NCI-H774 (cell line): ENCODE data around the gene TFDP2.
"Not testable (repeated sequence)": the region's sequence is repeated elsewhere in the genome, so short reads cannot be mapped to it uniquely, and the experiment has no call there.

ENCODE experiments used
- DNase-seq: peaks from one replicate; lab custom pipeline; 2025; lab: John Stamatoyannopoulos, UW

TFDP2 gene

GRCh38 chr3:142019794-142020320 lies 129.5 kb downstream of the TFDP2 start:
- DNase-seq: no peak

DNA sequence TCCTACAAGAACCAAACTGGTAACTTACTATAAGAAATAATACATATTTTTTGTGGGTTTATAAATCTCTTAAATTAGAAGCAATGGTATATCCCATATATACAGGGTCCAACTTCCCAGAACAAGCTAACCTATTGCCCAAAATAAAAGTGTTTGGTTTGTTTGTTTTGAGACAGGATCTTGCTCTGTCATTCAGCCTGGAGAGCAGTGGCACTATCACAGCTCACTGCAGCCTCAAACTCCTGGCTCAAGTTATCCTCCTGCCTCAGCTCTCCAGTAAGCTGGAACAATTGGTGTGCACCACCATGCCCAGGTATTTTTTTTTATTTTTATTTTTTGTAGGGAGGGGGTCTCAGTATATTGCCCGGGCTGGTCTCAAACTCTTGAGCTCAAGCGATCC lies 135.4 kb downstream of the TFDP2 start:
- no peak for DNase-seq

GRCh38 chr3:142013326-142013980 lies 135.9 kb downstream of the TFDP2 start:
- no peak for DNase-seq

GRCh38 chr3:142009029-142009428 lies 140.3 kb downstream of the TFDP2 start:
- no peak for DNase-seq

DNA sequence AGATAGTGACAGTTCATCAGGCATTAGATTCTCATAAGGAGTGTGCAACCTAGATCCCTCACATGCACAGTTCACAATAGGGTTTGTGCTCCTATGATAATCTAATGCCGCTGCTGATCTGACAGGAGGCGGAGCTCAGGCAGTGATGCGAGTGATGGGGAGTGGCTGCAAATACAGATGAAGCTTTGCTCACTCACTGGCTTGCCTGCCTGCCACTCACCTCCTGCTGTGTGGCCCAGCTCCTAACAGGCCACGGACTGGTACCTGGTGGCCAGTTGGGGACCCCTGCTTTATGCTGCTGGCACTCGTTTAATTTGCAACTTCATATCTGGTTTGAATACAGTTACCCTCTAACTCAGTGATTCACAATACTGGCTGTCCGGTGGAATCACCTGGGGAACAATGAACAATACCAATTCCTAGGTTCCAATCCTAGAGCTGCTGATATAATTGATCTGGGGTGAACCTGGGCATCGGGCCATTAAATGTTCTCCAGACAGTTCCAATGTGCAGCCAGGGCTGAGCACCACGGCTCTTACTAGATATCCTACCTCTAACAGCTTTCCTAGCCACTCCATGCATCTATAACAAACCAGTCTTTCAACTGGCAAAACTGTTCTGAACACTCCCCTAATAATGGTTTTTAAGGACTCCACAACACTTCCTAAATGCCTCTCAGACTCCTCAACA lies 141.5 kb downstream of the TFDP2 start:
- DNase-seq: no peak

GRCh38 chr3:142004957-142005356 lies 144.4 kb downstream of the TFDP2 start:
- not testable (repeated sequence) for DNase-seq

DNA sequence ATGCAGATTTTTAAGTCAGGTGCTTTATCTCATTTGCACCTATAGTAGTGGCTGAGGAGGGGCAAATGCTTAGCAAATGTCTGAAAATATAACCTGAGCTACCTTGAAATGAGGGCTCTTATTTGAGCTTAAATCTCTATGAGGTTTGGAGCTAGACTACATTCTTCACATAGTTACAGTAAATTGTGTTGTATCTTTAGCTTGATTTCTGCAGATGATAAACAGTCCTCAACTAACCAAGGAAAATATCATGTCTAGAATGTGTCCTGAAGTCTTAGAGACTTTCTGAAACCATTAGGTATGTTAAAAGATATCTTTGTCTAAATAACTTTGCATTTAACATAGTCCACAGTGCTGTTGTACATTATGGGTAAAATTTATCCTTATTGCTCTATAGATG lies 145.3 kb downstream of the TFDP2 start:
- DNase-seq: no peak

DNA sequence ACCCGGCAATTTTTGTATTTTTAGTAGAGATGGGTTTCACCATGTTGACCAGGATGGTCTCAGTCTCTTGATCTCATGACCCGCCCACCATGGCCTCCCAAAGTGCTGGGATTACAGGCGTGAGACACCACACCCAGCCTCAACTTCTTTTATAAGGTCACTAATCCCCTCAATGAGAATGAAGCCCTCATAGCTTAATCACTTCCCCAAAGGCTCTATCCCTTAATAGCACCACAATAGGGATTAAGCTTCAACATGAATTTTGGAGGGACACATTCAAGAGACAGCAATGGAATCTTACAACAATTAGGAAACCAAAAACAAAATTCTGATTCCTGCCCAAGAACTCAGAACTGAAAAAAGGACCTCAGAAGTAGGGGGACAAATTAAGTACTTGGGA lies 146.1 kb downstream of the TFDP2 start:
- no peak for DNase-seq

GRCh38 chr3:142000325-142000870 lies 148.9 kb downstream of the TFDP2 start:
- DNase-seq: no peak

DNA sequence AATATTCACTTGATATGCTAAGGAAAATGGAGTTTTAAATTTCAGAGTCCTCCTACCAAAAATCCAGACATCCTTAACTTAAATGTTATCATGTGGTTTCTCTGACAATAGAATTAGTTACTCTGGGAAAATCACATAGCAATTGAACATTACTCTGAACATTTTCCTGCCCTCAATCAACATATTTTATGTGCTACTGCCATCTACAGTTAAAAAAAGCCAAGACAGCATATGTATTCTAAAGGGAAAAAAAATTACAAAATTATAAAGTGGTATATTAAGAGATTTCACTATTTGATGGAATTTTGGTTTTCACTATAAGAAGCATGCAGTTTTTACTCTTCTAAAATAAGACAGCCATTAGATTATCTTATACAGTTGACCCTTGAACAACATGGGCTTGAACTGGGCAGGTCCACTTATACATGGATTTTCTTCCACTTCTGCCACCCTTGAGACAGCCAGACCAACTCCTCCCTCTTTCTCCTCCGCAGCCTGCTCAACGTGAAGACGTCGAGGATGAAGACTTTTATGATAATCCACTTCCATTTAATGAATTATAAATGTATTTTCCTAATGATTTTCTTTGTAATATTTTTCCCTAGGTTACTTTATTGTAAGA lies 150.6 kb downstream of the TFDP2 start:
- peak; percentile 2 for DNase-seq

DNA sequence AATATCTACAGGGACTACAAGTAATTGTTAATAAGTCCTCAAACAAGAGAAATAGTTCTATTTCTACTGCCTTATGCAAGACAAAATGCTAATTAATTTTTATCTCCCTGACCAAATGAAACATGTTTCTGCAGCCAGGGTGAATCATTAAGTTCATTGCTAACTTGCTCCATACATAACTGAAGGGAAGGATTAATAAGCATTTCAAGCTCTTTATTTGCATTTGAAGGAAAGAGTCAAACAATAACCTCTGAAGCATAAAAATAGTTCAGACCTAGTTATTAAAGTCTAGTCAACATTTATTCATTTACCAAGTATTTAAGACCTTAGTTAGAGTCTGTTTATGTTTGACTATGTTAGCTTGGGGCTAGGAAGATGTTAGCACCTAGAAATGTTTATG lies 152.9 kb downstream of the TFDP2 start:
- DNase-seq: no peak

GRCh38 chr3:141994856-141995255 lies 154.5 kb downstream of the TFDP2 start:
- DNase-seq: no peak

- DNase-seq: no peak
These were observed 156.8 kb downstream of the TFDP2 start for GRCh38 chr3:141992512-141992911.

DNA sequence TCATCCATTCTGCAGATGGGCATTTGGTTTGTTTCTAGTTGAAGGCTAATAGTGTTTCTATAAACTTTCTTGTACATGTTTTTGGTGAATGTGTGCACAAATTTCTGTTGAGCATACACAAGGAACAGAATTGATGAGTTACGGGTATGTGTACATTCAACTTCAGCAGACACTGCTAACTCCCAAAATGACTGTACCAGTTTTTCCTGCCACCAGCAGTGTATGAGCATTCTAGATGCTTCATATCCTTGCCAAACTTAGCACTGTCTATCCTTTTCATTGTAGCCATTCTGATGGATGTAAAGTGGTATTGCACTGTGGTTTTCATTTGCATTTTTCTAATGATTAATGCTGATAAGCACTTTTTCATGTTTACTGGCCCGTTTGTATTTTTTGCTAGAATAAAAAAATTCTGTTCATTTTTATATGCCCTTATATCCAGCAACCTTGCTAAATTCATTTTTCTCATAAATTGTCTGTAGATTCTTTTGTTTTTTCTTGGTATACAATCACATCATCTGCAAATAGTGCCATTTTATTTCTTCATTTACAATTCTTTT lies 162.7 kb downstream of the TFDP2 start:
- no peak for DNase-seq

GRCh38 chr3:141981084-141981483 lies 168.3 kb downstream of the TFDP2 start:
- no peak for DNase-seq

GRCh38 chr3:141979050-141979671 lies 170.2 kb downstream of the TFDP2 start:
- DNase-seq: no peak

DNA sequence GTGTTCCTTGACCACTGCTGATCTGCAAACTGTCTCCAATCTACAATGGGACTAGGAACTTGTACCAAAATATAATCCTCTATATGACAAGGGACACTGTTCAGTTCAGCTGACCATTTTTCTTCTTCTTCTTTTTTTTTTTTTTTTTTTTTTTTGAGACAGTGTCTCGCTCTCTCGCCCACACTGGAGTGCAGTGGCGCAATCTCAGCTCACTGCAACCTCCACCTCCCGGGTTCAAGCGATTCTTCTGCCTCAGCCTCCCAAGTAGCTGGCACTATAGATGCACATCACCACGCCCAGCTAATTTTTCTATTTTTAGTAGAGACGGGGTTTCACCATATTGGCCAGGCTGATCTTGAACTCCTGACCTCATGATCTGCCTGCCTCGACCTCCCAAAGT lies 174.6 kb downstream of the TFDP2 start:
- not testable (repeated sequence) for DNase-seq

DNA sequence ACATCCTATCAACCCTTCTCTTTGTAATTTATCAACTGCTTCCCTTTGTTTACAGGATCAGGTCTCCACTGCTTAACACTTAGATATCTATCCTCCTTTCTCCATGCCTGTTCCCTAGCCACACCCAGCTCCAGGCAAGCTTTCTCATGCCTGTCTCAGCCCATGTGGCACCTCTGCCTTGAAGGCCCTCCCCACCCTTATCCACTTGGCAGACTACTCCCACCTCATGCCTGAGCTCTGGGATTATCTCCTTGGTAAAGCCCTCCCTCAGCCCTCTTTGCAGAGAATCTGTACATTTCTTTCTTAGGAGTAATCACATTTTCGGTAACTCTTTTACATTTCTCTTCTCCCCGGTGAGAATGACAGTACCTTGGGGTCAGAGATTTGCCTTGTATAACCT lies 176.9 kb downstream of the TFDP2 start:
- no peak for DNase-seq

GRCh38 chr3:141971571-141971970 lies 177.8 kb downstream of the TFDP2 start:
- DNase-seq: no peak

- no peak for DNase-seq
These were observed 179.6 kb downstream of the TFDP2 start for GRCh38 chr3:141969711-141970110.

DNA sequence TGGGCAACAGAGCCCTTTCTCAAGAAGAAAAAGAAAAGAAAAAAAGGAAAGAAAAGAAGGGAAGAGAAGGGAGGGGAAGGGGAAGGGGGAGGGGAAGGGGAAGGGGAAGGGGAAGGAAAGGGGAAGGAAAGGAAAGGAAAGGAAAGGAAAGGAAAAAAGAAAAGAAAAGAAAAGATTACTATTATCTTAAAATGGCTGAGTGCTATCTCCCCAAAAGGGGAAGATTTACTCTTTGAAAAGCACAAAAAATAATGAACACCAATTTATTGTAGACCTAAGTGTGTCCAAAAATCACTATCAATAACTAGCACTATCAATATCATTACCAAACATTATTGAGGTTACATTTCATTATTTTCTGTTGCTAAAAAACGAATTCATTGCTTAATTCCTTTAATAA lies 183.9 kb downstream of the TFDP2 start:
- DNase-seq: no peak

DNA sequence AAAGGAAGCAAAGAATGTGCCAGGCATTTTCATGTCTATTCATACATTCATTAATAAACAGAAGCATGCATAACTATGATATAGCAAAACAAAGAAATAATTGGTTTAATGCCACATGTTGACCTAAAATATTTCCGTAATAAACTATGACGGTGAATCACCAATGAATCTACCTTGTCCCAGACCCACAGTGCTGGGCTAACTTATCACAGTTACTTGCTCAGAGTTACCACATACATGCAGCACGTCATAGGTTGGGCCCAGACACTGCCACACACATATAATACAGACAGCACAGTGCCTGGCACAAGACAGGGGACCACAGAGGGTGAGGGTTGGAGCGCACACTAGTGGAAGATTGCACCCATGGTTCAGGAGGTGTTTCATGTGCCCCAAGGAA lies 186.0 kb downstream of the TFDP2 start:
- no peak for DNase-seq
